SH-SY5Y (cell line): ENCODE data around the gene MTM1.

Experiments used
- GATA2 ChIP-seq: IDR thresholded peaks from 2 replicates; pipeline ENCODE4 v1.6.1; 2011; ENCODE audit warnings: mild to moderate bottlenecking, low read depth, low read length
- GATA3 ChIP-seq: IDR thresholded peaks from 2 replicates; pipeline ENCODE4 v1.6.1; 2011; ENCODE audit warnings: low read depth, mild to moderate bottlenecking, low read length, moderate library complexity

GRCh38 chrX:150644422-150644821 is 76.0 kb downstream of the MTM1 start:
- TF ChIP-seq GATA2, result no peak
- TF ChIP-seq GATA3, result no peak
